Dermis microvascular lymphatic vessel endothelial cell (primary cell): ENCODE measurements around the gene ITM2C. TPM values are rescaled to one million over a fixed set of nuclear protein-coding genes. Genes with fewer than 3 reads are reported as not detected.

ENCODE experiments used
- DNase-seq, 2 donors: peaks; one replicate each; pipeline versions ENCODE4 v3.0.0 to v3.0.0-alpha.2; 2010; ENCODE audit warnings: low read depth in 2 of 2
- total RNA-seq: library from RNA; depleted of rRNA; stranded (reverse); fragments of >200 nt; gene quantifications from 2 replicates; pipeline ENCODE4 v1.2.1, GENCODE V29; 2014

ITM2C gene
- total RNA-seq, 1 donor from 2014 or later, result 31.6 TPM

DNA sequence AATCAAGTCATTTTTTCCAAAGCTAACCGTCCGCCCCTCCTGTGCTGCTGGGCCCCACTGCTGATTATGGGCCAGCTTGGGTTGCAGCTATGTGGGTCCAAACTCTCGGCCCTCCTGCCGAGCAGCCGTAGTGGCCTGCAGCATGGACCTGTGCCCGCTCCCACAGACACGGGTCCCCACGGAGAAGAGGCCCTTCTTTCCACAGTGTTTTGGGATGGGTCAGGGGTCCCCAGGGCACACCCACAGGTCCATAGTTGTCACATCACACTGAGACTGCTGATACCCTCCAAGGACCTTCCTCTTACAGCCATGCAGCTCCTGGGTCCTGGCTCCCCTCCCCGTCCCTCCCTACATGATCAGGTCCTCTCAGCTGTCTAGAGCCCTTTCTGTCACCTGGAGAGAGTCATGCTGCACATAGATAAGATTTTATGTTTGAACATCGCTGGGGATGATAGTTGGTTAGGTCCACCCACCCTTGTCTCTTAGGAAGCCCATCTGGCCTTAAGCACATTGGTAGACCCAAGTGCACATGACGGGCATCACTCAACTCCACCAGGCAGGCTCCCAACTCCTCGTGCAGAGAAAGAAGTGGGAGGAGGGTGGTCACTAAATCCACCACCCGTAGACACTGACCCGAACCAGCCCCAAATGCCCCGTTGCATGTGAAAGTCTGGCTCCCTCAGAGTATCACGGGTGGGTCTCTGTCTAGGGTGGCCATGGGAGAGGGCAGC, 42.8 kb downstream of the ITM2C start:
- no peak for DNase-seq

DNA sequence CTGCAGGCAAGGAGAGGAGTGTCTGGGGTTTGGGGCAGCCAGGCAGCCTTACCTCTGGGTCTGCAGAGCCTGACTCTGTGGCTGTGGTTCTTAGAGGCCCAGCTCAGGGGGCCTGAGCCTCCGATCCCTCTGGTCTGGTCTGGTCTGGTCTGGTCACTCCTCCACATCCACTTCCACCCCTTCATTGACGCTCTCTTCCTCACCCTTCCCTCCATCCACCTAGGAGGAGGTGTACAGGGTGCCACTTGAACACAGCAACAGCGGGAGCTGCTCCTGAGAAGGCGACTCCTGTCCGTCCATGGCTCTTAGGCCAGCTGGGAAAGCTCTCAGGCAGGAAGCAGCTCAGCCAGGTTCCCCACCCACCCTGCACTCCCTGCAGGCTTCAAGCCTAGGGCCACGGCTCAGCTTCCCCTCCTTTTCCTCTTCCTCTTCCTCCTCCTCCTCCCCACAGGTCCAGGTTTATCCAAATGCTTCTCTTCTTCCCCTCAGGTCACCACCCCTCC, 43.4 kb downstream of the ITM2C start:
- no peak for DNase-seq

DNA sequence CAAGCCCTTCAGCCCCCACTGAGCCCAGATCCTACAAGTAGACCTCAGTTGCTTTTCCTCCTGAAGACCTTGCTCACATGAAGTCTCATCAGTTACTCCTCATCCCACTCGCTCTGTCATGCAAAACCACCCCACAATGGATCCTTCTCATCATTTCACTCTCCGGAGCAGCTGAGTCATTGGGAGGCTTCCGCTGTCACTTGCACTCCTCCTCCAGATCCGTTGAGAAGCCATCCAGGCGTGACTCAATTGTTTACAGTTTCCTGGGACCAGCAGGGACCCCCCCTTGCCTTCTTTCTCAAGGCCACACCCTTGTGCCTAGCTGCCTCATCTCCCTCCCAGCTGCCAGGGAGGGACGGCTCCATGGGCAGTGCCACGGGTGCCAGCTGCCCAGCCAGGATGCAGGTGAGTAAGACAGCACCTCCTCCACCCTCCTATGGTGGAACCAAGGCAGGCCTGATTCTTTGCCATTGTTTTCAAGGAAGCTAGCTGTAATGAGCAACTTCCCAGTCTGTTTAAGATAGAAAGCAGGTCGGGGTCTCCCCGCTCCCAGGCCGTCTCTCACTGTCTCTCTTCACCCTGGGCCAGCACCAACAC, 44.0 kb downstream of the ITM2C start:
- DNase-seq, result peak in 1 of 2 donors; percentile 16

DNA sequence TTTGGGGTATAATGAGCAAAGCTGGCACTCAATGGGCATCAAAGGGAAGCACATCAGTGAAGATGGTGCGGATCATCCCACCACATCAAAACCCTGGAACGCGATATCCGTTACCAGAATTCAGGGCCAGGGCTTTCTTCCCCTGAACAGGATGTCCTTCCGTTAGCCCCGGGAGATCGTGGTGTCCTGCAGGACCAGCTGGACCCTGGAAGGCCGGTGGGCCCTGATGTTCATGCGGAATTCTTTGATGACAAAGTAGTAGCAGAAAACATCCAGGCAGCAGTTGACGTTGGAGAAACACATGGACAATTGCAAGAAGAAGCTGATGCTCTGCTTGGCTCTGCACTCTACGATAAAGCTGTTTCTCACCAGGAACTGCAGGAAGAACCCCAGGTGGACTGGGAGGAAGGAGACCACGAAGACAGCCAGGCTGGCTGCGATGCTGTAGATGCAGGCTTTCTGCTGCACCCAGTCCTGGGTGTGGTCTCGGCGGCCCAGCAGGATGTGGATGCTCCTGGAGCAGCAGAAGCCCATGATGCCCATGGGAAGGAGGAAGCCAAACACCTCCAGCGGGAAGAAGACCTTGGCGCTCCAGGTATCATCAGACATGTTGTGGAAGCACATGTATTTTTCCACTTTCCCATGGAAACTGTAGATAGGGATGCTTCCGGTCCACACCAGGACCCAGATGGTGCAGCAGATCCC, 45.3 kb downstream of the ITM2C start:
- DNase-seq, result no peak

DNA sequence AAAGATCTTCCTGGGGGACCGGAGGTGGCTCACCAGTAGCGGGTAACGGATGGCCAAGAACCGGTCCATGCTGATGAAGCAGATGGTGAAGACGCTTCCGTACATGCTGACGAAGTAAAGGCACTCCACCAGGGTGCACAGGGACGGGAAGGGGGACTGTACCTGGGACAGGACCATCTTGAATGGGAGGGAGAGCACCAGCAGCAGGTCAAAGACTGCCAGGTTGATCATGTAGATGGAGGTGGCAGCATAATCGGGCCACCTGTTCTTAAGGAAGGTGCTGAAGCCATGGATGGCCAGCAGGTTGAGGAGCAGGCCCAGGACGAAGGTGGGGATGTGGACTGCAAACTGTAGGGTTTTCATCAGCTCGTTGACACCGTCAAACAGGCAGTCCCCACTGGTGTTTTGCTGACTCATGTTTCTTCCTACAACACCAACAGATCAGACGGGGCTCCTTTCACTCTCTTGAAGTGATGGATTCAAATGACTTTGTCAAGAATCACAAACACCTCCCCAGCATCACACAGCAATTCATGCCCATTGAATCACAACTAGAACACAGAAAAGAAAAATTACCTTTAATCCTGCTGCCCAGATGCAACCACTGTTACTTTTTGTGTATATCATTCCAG, 45.9 kb downstream of the ITM2C start:
- DNase-seq, result no peak

DNA sequence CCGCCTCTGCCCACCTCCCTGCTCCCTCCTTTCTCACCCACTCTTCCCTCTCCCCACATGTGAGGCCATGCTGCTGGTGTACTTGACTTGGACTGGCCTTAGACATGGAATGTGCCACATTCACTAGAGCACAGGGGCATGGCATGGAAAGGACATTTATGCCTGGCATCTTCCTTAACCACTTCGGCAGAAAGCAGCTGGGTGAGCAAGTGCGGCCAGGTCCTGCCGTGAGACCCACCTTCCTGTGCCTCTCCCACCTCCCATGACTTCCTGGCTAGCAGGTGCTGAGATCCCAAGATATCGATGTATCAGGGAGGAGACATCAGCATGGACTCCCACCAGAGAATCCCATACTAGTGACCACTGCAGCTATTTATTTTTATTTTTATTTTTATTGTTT, 47.3 kb downstream of the ITM2C start:
- DNase-seq, result no peak

DNA sequence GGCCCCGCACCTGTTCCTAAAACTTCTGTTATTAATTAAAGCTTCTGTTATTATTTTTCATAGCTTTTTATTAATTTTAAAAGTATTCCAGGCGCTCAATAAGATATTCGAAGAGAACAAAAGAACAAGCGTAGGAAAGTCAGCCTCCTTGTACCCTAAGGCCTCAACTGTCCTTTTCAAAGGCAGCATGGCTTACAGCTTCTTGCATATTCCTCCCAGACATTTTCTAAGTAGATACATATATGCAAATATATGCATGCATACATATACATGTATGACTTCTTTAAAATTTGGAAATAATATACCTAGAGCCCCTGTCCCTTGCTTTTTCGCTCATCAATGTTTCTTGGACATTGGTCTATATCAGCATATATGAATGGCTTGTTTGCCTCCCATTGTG, 48.0 kb downstream of the ITM2C start:
- DNase-seq, result no peak

DNA sequence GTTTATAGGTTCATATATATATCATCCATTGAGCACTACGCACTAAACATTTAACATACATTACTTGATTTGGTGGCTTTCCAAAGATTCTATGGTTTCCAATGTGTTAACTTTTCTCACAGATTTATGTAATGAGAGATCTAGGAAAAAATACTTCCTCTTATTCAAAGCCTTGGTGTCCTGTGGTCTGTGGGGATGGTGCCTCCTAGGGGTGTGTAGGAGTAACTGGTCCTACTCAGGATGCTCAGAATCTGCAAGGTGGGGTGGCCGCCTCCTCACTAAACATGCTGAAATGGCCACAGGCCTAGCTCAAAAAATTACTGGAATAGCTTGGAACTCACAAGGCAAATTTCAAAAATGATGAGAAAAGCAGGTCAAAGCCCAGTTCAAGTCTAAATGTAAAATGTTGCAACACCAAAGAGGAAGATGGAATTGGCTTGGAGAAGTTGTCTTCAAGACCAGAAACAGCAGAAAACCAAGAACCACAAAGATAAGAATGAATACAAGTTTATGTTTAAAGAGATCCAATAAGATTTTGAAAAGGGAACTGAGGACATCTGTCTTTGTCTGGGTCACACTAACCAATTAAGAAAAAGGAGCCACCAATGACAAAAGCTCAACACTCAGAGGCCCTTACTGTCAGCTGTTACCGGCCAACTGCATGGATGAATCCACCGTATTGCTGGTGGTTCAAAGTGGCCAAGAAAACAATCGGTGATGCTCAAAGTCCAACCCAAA, 48.8 kb downstream of the ITM2C start:
- peak; percentile 14 to 36 for DNase-seq

DNA sequence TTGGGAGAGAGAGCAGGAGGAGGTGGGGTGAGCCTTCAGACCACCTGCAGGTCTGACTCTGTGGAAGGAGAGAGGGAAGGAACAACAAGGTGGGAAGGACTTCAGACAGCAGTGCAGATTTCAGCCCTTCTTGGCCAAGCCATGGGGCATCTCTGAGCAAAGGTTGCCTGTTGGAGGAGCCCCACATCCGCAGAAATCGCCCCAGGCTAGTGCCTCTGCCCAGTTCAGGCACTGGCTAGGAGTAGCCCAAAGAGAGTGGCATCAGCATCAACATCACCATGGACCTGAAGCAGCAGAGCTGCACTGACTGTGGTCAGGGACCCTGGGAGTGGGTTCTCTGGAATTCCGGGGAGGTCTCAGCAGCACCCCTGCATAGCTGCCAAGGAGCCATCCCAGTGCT, 50.1 kb downstream of the ITM2C start:
- no peak for DNase-seq

DNA sequence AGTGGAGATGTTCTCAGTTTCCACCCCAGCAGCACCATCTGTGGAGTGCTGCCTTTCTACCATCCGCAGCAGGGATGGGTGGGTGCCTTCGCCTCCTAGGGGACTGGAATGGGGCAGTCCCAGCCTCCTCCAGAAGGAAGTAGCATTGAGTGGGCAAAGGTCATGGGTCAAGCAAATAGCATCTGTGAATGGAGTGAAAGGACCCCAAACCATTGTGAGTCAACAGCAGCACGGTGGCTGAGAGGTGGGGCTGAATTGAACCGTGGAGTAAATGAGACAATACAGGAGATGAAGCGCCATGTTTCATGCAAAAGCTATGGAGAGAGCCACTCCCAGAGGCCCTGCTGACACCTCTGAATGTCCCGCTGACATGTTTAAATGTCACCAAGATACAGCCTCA, 50.6 kb downstream of the ITM2C start:
- no peak for DNase-seq

DNA sequence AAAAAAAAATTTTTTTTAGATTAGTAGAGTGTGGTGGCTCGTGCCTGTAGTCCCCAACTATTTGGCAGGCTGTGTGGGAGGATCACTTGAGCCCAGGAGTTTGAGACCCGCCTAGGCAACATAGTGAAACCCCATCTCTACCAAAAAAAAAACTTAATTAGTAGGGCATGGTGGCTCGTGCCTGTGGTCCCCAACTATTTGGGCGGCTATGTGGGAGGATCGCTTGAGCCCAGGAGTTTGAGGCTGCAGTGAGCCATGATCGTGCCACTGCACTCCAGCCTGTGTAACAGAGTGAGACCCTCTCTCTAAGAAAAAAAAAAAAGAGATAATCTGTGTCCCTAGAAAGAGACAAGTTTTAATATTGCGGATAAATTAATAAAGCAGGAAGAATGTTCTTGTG, 51.5 kb downstream of the ITM2C start:
- no peak for DNase-seq

DNA sequence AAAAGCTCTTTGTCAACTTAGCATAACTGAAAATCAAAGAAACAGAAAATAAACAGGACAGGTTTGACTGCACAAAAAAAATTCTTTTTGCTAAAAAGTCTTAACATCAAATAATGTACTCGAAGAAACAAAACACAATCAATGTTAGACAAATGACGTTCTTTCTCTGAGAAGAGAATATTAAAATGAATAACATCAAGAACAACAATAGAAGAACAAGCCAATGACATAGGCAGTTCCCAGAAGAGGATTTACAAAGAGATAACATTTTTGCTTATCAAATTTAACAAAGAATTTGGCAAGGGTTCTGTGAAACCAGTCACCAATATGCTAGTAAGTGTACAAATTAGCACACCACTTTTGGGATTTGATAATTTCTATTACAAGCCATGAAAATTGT, 54.5 kb downstream of the ITM2C start:
- DNase-seq, result no peak

DNA sequence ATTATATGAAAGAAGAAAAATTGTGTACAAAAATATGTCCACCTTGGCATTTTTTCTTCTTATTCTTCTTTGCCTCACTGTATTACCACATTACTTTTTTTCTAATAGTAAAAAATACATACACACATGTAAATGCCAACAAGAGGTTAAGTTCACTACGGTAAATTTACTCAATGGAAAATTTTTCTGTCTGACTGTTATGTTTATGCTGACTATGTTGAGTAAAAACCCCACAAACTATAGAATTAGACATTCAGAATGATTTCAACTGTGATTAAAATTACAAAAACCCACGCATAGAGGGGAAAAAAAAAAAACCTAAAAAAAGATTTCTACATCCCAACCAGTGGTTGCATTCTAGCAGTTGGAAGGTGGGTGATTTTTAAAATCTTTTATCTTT, 54.9 kb downstream of the ITM2C start:
- no peak for DNase-seq

DNA sequence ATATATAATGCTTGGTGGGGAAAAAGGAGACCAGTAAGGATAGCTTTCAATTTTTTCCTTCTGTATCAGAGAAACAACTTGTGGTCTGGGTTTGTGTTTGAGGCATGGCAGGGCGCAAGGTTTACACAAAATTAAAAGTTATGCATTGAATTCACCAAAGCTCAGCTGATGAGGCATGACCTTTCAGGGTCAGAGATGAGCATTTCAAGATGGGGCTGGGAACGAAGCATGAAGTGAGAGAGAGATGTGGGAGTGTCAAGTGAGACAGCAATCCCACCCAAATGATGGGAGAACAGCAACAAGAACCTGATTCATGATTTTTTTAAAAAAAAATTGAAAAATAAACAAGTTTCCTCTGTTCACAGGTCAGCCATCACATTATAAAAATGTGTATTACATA, 55.4 kb downstream of the ITM2C start:
- no peak for DNase-seq

DNA sequence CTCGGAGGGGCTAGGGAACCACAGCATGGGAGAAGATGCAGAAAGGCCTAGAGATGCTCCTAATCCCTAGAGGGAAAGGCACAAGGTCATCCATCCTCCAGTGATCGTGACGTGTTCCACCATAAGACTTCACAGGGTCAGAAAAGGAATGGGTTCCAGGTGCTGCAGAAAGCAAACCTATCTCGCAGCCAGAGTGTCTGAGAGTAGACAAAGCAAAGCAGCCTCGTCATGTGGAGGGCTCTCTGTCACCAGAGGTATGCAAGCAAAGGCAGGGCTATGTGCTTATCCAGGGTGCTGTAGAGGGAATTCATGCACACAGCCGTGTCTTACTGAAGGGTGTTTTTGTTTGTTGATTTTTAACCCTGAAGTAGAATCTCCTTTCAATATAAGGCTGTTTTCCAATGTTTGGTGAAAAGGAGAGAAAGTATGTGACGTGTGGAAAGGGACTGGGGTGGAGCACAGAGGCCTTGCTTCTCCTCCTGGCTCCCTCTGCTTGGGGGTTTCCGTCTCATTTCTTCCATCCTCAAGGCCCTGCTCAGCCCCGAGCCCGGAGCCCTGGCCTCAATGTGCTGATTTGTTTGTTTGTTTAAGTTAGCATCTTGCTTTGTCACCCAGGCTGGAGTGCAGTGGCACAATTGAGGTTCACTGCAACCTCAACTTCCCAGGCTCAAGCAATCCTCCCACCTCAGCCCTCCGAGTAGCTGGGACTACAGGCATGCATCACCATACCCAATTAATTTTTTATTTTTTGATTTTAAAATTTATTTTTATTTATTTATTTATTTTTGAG, 57.3 kb downstream of the ITM2C start:
- no peak for DNase-seq

DNA sequence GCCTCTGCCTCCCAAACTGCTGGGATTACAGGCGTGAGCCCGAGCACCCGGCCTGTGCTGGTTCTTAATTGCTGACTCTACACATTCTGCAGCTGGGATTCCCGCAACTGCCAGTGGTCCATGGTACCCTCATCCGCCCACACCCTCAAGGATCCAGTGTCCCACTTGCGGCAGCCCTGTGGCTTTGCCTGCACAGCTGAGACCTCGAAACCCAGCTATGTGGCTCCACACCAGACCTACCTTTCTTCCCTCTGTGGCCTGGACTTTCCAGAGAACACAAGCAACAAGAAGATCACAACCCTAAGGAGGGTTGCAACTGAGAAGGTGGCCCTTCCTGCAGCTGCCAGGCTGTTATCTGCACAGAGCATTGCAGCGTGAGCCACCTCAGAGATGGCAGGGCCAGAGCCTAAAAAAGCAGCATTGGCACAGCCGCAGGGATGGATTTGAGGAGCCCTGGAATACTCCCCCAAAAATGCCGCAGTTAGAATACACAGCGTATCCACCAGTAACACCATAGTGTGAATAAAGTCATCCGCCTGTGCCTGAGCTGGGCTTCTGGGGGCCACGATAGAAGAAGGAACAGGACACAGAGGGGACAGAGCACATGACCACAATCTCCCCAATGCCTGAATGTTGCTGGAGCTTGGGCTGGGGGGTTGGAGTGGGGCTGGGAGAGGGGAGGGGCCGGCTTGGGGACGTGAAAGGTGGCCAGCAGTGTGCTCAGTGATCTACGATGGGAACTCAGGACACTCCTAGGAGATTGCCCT, 58.4 kb downstream of the ITM2C start:
- DNase-seq, result no peak

DNA sequence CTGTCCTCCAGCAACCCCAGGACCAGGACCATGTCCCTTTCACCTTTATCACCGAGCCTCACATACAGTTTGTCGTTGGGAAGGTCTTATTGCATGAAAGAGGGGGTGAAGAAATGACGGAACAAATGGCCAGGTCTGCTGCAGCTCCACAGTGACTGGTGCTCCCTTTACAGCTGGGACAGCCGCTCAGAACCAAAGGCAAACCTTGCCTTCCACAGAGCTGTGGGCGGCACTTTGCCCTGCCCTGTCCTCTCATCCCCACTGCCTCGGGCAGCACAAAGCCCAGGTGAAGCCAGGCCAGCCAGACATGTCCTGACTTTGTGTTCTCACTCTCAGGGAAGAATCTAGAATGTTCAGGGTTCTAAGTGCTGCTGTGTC, 59.3 kb downstream of the ITM2C start:
- no peak for DNase-seq

DNA sequence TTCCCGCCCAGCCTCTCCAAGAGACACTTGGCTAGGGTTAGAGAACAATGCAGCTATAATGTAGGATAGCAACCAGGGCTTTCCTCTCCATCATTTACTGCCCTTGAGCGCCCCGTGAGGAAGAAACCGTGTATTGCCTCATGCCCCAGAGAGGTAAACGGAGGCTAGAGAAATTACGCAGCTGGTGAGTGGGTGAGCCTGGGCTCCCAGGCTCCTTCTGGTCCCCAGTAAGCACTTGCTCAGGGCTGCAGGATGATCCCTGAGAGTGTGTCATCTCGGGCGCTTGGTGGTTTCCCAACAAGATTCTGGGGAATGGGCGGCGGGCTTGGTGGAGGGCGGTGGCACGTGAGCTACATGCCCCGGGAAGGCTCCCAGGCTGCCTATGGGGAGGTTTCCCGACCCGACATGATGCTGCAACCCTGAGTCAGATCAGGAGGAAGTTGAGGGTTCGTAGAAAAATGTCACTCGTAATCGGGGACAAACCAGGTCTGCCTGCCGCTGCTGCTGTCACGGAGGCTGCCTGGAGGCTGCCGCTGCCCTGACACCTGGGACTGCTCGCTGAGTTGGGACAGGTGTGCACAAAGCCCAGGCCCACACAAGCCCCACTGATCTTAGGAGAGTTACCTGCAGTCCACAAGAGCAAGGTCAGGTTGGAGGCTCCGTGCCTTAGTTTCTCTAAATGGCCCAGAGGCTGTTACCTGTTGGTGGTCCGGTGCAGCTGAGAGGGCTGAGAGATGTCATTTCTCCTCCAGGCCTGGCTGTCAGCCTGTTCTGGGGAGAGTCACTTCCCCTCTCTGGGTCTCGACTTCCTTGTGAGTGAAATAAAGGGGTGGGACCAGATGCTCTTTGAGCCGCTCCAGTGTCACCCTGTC, 60.0 kb downstream of the ITM2C start, which contains the start of gene GPR55:
GPR55 (minus strand) TSS at position 773 of the 872 bp plus-strand sequence. CDS start 14,280 bp downstream, outside the sequence.
- no peak for DNase-seq

DNA sequence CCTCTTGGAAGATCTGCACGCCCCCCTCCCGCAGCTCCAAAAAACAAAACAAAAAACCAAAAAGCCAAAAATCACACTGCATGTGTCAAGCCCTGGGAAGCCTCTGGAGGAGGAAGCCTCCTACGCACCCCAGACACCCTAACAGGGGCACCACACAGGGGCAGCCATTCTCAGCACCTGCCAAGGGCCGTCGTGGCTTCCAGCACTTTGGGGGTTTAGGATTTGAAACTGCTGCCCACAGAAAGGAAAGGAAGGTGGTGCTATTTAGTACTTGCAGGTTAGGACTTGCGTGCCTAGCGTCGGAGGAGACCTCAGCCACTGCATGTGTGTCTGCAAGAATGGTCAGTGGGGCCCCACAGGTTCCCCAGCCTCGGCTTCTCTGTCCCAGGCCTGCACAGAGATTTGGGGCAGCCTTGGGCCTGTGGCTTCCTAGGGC, 60.7 kb downstream of the ITM2C start:
- DNase-seq, result no peak
